H1 (cell line): Measurements from ENCODE around the gene NOC3L.

Experiments
- CTCF ChIP-seq, 3 experiments: IDR thresholded peaks; 1 replicate in 2 of 3; 2 replicates in 1 of 3; pipeline versions ENCODE4 v1.5.1 to v1.6.1; 2011; ENCODE audit warnings: low read length in 3 of 3, mild to moderate bottlenecking in 3 of 3, inconsistent platforms in 2 of 3, low read depth in 1 of 3, moderate library complexity in 1 of 3; ENCODE audit not compliant: insufficient read depth in 1 of 3; ENCODE audit errors: control extremely low read depth in 1 of 3
- EGR1 ChIP-seq: IDR thresholded peaks from 2 replicates; pipeline ENCODE4 v1.6.1; 2011; ENCODE audit warnings: low read depth, low read length, borderline replicate concordance
- MAX ChIP-seq: IDR thresholded peaks from 2 replicates; pipeline ENCODE4 v1.6.1; 2012; ENCODE audit warnings: inconsistent platforms
- SIN3A ChIP-seq, 2 experiments: IDR thresholded peaks in 1 of 2; conservative IDR thresholded peaks in 1 of 2; 2 replicates each; pipeline ENCODE4 v1.6.1; 2011 to 2012; ENCODE audit warnings: low read length in 2 of 2, improper control_type of control experiment in 1 of 2, low read depth in 1 of 2, mild to moderate bottlenecking in 1 of 2
- SUZ12 ChIP-seq: fragments of 200-600 bp; sonication (generic); IDR thresholded peaks from 2 replicates; pipeline ENCODE4 v1.6.1; 2012; ENCODE audit warnings: mild to moderate bottlenecking, inconsistent platforms, low read length, moderate library complexity, mixed read lengths
- ZNF274 ChIP-seq: IDR thresholded peaks from 2 replicates; pipeline ENCODE4 v1.7.0; 2012; ENCODE audit warnings: low read length, borderline replicate concordance; ENCODE audit errors: extremely low read depth

- TF ChIP-seq CTCF (IDR thresholded peaks at IDR 0.05; ENCODE audit: control extremely low read depth in 1 of 3, insufficient read depth in 1 of 3, low read depth in 1 of 3, low read length in 3 of 3) = no peak
- no peak for TF ChIP-seq SUZ12
- TF ChIP-seq ZNF274 = no peak
- TF ChIP-seq EGR1 = no peak
- TF ChIP-seq MAX = no peak
- no peak for TF ChIP-seq SIN3A (conservative IDR thresholded peaks at IDR 0.05 in 1 of 2, IDR thresholded peaks at IDR 0.05 in 1 of 2; ENCODE audit: low read depth in 1 of 2, low read length in 2 of 2)
Observed at GRCh38 chr10:94409021-94409657, 46.4 kb upstream of the NOC3L start.
